Neural progenitor cell (in vitro differentiated cells): ENCODE results near the gene PLEKHG5. TPM values are rescaled to one million over a fixed set of nuclear protein-coding genes. Genes with fewer than 3 reads are reported as not detected.
"Not testable (repeated sequence)": the region's sequence is repeated elsewhere in the genome, so short reads cannot be mapped to it uniquely, and the experiment has no call there.

Source experiments
- DNase-seq: peaks from one replicate; pipeline ENCODE4 v3.0.0-alpha.2; 2016; ENCODE audit warnings: low spot score
- H2AFZ ChIP-seq: fragments of 200-600 bp; sonication (generic); replicated peaks from 2 replicates; pipeline ENCODE4 v1.6.1; 2016; ENCODE audit warnings: antibody characterized with exemption
- H3F3A ChIP-seq: fragments of 200-600 bp; sonication (generic); 2 replicates; pipeline ENCODE4 v1.6.1; 2016; ENCODE audit warnings: antibody characterized with exemption, low read depth
- H3K27ac ChIP-seq: fragments of 200-600 bp; sonication (generic); 2 replicates; pipeline ENCODE4 v1.5.1; 2016; ENCODE audit warnings: mild to moderate bottlenecking
- H3K27me3 ChIP-seq: fragments of 200-600 bp; sonication (generic); 2 replicates; pipeline ENCODE4 v1.6.1; 2016; ENCODE audit warnings: mild to moderate bottlenecking, moderate library complexity
- H3K36me3 ChIP-seq: fragments of 200-600 bp; sonication (generic); 2 replicates; pipeline ENCODE4 v1.5.1; 2016
- H3K4me1 ChIP-seq: fragments of 200-600 bp; sonication (generic); 2 replicates; pipeline ENCODE4 v1.6.1; 2016; ENCODE audit warnings: mixed run types
- H3K4me2 ChIP-seq: fragments of 200-600 bp; sonication (generic); 2 replicates; pipeline ENCODE4 v1.6.1; 2016
- H3K4me3 ChIP-seq: fragments of 200-600 bp; sonication (generic); 2 replicates; pipeline ENCODE4 v1.5.1; 2016
- H3K79me2 ChIP-seq: fragments of 200-600 bp; sonication (generic); 2 replicates; pipeline ENCODE4 v1.6.1; 2016; ENCODE audit warnings: low read depth
- H3K9ac ChIP-seq: fragments of 200-600 bp; sonication (generic); 2 replicates; pipeline ENCODE4 v1.6.1; 2016
- H3K9me3 ChIP-seq: fragments of 200-600 bp; sonication (generic); 2 replicates; pipeline ENCODE4 v1.5.1; 2016; ENCODE audit warnings: low read depth
- H4K20me1 ChIP-seq: fragments of 200-600 bp; sonication (generic); 2 replicates; pipeline ENCODE4 v1.6.1; 2016; ENCODE audit warnings: low read depth
- H3K27ac Mint-ChIP-seq: 3 replicates; pipeline ENCODE4 v1.8.0; 2021; ENCODE audit warnings: mixed read lengths
- H3K27me3 Mint-ChIP-seq: 2 replicates; pipeline ENCODE4 v1.8.0; 2022; ENCODE audit warnings: low read depth, mild to moderate bottlenecking, inconsistent platforms, moderate library complexity, mixed read lengths; ENCODE audit not compliant: insufficient read depth
- H3K36me3 Mint-ChIP-seq: 3 replicates; pipeline ENCODE4 v1.8.0; 2021; ENCODE audit warnings: mixed read lengths
- H3K4me1 Mint-ChIP-seq: 3 replicates; pipeline ENCODE4 v1.8.0; 2021; ENCODE audit warnings: mixed read lengths
- H3K4me3 Mint-ChIP-seq: 3 replicates; pipeline ENCODE4 v1.8.0; 2021; ENCODE audit warnings: mild to moderate bottlenecking, moderate library complexity, mixed read lengths
- H3K9me3 Mint-ChIP-seq: 3 replicates; pipeline ENCODE4 v1.8.0; 2020; ENCODE audit warnings: mixed read lengths
- EZH2 ChIP-seq: fragments of 200-600 bp; sonication (generic); IDR thresholded peaks from 2 replicates; pipeline ENCODE4 v1.6.1; 2017; ENCODE audit warnings: antibody characterized with exemption, mild to moderate bottlenecking, moderate library complexity
- EZH2phosphoT487 ChIP-seq: fragments of 200-600 bp; sonication (generic); IDR thresholded peaks from 2 replicates; pipeline ENCODE4 v1.6.1; 2017; ENCODE audit warnings: antibody characterized with exemption
- total RNA-seq: library from RNA; depleted of rRNA; stranded (reverse); fragments of >200 nt; gene quantifications from 2 replicates; pipeline ENCODE4 v1.2.3, GENCODE V29; 2015; ENCODE audit warnings: low replicate concordance
- TF ChIP-seq, protein P1 (sequence below): fragments of 200-600 bp; sonication (generic); IDR thresholded peaks from 2 replicates; pipeline ENCODE4 v1.5.1; 2017; ENCODE audit warnings: antibody characterized with exemption, mild to moderate bottlenecking

PLEKHG5 gene
- total RNA-seq, 1 donor from 2014 or later: 7.4 TPM

DNA sequence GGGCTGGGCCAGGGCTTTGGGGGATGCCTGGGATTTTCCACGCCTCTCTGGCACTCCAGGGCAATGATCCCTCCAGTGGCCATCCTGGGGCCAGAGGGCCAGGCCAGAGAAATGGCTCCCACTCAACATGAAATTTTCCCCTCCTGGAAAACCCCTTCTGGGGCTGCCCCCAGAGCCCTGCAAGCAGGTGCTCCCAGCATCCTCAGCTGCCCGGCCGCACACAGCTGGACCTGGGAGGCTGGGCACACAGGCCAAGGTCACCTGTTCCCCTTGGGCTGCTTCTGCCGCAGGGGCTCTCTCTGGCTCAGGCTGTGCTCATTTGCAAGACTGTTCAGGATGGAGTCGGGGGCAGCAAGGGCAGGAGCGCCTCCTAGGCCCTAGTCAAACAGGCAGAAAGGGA is 63.0 kb downstream of the PLEKHG5 start:
- not testable (repeated sequence) for H3K79me2 ChIP-seq, H2AFZ ChIP-seq, H3K36me3 ChIP-seq, H3K9me3 ChIP-seq, H3K36me3 Mint-ChIP-seq, H3K4me2 ChIP-seq, H3K9me3 Mint-ChIP-seq, H3K27ac Mint-ChIP-seq, H3K9ac ChIP-seq, H3K4me3 Mint-ChIP-seq, H3K27ac ChIP-seq, H3K4me3 ChIP-seq, H3F3A ChIP-seq
- DNase-seq: peak; percentile 1
- Histone ChIP-seq H3K27me3 (peaks cover 58% of the 10 kb centered on the region), H4K20me1 (peaks cover 20% of the 10 kb centered on the region), H3K4me1 (peaks cover 12% of the 10 kb centered on the region)
- Mint-ChIP-seq H3K27me3 (peaks cover 38% of the 10 kb centered on the region), H3K4me1 (peaks cover 23% of the 10 kb centered on the region)

DNA sequence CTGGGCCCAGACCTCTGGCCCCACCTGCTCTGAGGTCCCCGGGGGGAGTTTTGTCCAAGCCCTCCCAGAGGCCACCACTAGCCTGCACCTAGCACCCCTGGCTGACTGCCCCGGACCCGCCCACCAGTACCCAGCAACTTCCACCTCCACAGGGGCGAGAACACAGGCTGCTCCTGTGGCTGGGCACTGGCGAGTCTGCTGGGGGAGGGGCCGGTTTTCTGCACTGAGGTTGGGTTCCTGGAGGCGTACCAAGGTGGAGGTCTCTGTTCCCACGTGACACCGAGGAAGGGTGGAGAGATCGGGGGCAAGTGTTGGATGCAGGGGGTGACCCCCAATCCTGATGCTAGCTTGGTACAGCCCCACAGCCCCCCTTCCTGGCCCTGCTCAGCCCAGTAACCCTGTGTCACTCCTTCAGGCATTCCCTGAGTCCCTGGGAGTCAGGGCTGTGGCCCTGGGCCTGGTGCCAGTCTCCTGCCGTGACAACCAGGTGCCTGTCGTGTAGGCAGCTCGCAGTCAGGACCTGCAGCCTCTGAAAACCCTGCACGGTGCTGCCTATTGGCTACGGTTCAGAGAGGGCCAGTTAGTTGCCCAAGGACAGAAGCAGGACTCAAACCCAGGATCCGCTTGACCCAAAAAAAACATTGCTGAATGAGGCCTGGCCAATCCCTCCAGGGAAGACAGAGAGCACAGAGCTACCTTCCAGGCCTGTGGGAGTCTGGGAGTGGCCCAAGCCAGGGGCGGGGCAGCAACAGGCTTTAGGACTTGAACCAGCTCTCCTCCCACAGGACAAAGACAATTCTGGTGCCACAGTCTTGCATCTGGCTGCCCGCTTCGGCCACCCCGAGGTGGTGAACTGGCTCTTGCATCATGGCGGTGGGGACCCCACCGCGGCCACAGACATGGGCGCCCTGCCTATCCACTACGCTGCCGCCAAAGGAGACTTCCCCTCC is 63.8 kb downstream of the PLEKHG5 start:
- no peak overlapping the region for H3K27ac ChIP-seq
- peaks cover 27% of the 10 kb centered on the region for H4K20me1 ChIP-seq
- no peak overlapping the region for H2AFZ ChIP-seq
- no peaks in the 10 kb centered on the region for H3K9me3 ChIP-seq
- no peak overlapping the region for H3K27ac Mint-ChIP-seq
- TF ChIP-seq EZH2phosphoT487: no peak
- TF ChIP-seq EZH2: no peak
- TF ChIP-seq, protein P1, sequence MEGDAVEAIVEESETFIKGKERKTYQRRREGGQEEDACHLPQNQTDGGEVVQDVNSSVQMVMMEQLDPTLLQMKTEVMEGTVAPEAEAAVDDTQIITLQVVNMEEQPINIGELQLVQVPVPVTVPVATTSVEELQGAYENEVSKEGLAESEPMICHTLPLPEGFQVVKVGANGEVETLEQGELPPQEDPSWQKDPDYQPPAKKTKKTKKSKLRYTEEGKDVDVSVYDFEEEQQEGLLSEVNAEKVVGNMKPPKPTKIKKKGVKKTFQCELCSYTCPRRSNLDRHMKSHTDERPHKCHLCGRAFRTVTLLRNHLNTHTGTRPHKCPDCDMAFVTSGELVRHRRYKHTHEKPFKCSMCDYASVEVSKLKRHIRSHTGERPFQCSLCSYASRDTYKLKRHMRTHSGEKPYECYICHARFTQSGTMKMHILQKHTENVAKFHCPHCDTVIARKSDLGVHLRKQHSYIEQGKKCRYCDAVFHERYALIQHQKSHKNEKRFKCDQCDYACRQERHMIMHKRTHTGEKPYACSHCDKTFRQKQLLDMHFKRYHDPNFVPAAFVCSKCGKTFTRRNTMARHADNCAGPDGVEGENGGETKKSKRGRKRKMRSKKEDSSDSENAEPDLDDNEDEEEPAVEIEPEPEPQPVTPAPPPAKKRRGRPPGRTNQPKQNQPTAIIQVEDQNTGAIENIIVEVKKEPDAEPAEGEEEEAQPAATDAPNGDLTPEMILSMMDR: no peak
- no peak overlapping the region for H3K9ac ChIP-seq
- no peak overlapping the region for H3K4me3 Mint-ChIP-seq
- no peaks in the 10 kb centered on the region for H3K79me2 ChIP-seq
- peaks cover 65% of the 10 kb centered on the region for H3K27me3 ChIP-seq
- no peaks in the 10 kb centered on the region for H3K36me3 ChIP-seq
- H3K9me3 Mint-ChIP-seq: no peaks in the 10 kb centered on the region
- no peak overlapping the region for H3K4me2 ChIP-seq
- no peak overlapping the region for H3K4me3 ChIP-seq
- peak; percentile 1 for DNase-seq
- H3F3A ChIP-seq: peaks cover 10% of the 10 kb centered on the region
- H3K4me1 Mint-ChIP-seq: peaks cover 23% of the 10 kb centered on the region
- H3K4me1 ChIP-seq: peaks cover 12% of the 10 kb centered on the region
- peaks cover 45% of the 10 kb centered on the region for H3K27me3 Mint-ChIP-seq
- no peaks in the 10 kb centered on the region for H3K36me3 Mint-ChIP-seq

DNA sequence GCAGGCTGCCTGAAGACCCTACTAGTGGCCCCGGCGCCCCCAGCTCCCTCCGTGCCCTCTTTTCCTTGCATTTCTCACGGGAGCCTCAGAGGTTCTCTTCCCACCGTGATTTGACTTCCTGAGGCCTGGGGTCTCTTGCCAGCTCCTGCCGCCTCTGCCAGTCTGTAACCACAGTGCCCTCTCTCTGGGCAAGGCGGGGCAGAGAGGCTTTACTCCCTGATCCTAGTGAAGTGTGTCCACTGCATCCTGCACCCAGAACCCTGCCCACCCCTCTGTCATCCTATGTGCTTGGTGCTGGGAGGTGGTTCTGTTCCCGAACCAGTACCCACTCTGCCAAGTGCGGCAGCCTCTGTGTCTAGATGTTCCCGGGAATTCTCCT is 64.5 kb downstream of the PLEKHG5 start:
- H3K4me2 ChIP-seq: no peak overlapping the region
- no peak overlapping the region for H3K27ac Mint-ChIP-seq
- H3K4me1 Mint-ChIP-seq: peaks cover 23% of the 10 kb centered on the region
- no peak for DNase-seq
- no peak overlapping the region for H3K27ac ChIP-seq
- no peak overlapping the region for H3K9ac ChIP-seq
- peaks cover 12% of the 10 kb centered on the region for H3K4me1 ChIP-seq
- TF ChIP-seq EZH2: no peak
- H3K9me3 ChIP-seq: no peaks in the 10 kb centered on the region
- no peaks in the 10 kb centered on the region for H3K36me3 Mint-ChIP-seq
- H3K27me3 ChIP-seq: peaks cover 73% of the 10 kb centered on the region
- no peaks in the 10 kb centered on the region for H3K36me3 ChIP-seq
- H3K4me3 Mint-ChIP-seq: no peak overlapping the region
- H3K27me3 Mint-ChIP-seq: peaks cover 51% of the 10 kb centered on the region
- H3K4me3 ChIP-seq: no peak overlapping the region
- peaks cover 28% of the 10 kb centered on the region for H4K20me1 ChIP-seq
- no peaks in the 10 kb centered on the region for H3K9me3 Mint-ChIP-seq
- H2AFZ ChIP-seq: no peak overlapping the region
- H3K79me2 ChIP-seq: no peaks in the 10 kb centered on the region
- H3F3A ChIP-seq: peaks cover 10% of the 10 kb centered on the region

DNA sequence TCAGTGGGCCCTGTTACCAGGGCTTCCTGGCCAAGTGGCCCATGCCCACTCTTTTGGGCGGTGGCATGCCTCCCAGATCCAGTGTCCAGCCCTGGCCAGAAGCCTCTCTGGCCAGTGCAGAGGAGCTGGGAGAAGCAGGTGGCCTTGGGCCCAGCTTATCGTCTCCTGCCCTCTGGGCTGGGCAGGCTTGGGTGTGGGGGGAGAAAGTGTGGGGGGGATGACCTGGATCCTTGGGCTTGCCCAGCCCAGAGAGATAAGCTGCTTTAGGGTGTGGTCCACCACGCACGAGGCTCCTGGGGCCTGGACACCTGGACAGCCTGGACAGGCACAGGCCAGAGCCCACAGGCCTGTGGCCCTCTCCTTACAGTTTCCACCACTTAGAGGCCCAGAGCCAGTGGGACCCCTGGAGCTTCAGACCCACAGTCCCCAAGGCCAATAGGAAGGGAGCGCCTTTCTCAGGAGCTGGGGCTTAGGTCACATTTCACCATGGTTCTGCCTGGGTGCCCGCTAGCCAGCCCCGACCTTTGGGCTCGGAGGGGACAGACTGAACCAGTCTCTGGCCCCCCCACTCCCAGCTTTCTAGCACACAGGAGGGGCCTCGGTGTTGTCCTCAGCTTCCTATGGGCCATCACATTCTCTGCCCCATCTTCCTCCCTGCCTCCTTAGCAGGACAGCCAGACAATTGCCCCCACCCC is 65.0 kb downstream of the PLEKHG5 start:
- Mint-ChIP-seq H3K36me3 (no peaks in the 10 kb centered on the region), H3K27me3 (peaks cover 56% of the 10 kb centered on the region), H3K9me3 (no peaks in the 10 kb centered on the region), H3K4me1 (peaks cover 23% of the 10 kb centered on the region), H3K27ac (no peak overlapping the region), H3K4me3 (no peak overlapping the region)
- no peaks in the 10 kb centered on the region for H3K9me3 ChIP-seq
- peaks cover 12% of the 10 kb centered on the region for H3F3A ChIP-seq
- no peak overlapping the region for H3K9ac ChIP-seq
- H3K4me2 ChIP-seq: no peak overlapping the region
- no peaks in the 10 kb centered on the region for H3K36me3 ChIP-seq
- peak; percentile 1 for DNase-seq
- no peaks in the 10 kb centered on the region for H3K79me2 ChIP-seq
- H3K4me3 ChIP-seq: no peak overlapping the region
- no peak overlapping the region for H3K27ac ChIP-seq
- peaks cover 33% of the 10 kb centered on the region for H4K20me1 ChIP-seq
- no peak overlapping the region for H2AFZ ChIP-seq
- TF ChIP-seq, protein P1: no peak
- TF ChIP-seq EZH2: no peak
- TF ChIP-seq EZH2phosphoT487: no peak
- H3K4me1 ChIP-seq: peaks cover 12% of the 10 kb centered on the region
- peaks cover 78% of the 10 kb centered on the region for H3K27me3 ChIP-seq
